KOPT-K1 (cell line): Measurements from ENCODE around the gene COL15A1.

Experiments
- H3K27ac ChIP-seq: fragments of 200-600 bp; sonication (generic); 2 replicates; pipeline ENCODE4 v1.5.1; 2016; ENCODE audit warnings: antibody characterized with exemption, mild to moderate bottlenecking, low read depth, low read length; ENCODE audit not compliant: poor library complexity, severe bottlenecking
- H3K36me3 ChIP-seq: fragments of 200-600 bp; sonication (generic); 2 replicates; pipeline ENCODE4 v1.5.1; 2017; ENCODE audit warnings: antibody characterized with exemption, mild to moderate bottlenecking, low read length, moderate library complexity; ENCODE audit not compliant: insufficient read depth
- H3K9me3 ChIP-seq: fragments of 200-600 bp; sonication (generic); 2 replicates; pipeline ENCODE4 v1.5.1; 2017; ENCODE audit warnings: antibody characterized with exemption, low read length, mild to moderate bottlenecking; ENCODE audit not compliant: insufficient read depth, poor library complexity, severe bottlenecking

Gene COL15A1

DNA sequence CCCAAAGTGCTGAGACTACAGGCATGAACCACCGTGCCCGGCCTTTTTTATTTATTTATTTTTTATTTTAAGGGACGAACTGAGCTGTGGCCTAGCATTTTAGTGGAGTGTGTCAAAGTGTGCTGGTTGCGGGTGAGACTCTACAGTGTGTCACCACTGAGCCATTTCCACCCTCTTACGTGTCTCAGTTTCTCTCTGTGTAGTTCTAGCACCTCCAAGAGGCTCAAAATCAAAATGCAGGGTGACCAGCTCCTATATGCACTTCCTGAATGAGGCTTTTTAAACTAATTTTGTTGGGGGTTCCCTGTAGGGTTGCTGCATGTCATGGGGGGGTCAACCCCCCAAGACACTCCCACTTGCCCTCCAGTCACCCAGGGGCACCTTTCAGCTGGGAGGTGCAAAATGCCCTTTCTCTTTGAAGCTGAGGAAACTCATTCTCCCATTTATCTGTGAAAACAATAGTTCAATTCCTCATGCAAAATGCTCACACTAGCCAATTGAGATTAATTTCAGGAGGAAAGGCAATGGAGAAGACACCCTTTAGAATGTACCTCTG, 69.3 kb downstream of the COL15A1 start:
- H3K9me3 ChIP-seq = peaks cover 33% of the 10 kb centered on the region
- no peaks in the 10 kb centered on the region for H3K36me3 ChIP-seq
- no peak overlapping the region for H3K27ac ChIP-seq

DNA sequence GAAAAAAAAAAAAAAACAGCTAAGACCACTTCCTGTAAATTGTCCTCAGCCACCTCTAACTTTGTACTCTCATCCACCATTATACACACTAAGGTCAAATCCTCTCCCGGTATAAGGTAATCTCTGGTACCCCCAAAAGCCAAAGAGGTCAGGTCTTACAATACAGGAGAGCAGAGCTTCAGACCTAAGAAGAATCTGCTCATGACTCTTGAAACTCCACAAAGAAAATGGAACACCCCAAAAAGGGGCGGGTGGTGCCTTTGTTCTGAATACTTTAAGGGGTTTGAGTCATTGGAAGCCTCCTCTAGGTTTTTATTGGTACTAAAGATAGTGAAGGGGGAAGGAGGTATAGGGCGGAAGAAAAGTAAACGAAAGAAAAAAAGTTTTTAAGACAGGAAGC, 69.8 kb downstream of the COL15A1 start:
- Histone ChIP-seq H3K9me3 (peaks cover 33% of the 10 kb centered on the region), H3K27ac (no peak overlapping the region)

DNA sequence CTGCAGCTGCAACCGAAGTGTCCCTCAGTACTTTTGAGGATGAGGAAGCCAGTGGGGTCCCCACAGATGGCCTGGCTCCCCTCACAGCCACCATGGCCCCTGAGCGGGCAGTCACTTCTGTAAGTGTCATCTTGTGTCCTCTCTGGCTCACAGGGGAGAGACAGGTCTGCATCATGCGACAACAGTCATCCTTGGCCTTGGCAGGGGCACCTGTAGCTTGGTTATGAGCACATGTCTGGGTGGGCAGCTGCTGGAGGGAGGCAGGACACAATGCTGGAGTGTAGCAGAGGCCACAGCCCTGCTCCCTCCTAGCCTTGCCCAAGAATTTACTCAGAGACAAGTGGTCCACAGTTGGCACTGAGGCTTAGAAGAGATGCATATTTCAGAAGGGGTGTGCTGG, 71.7 kb downstream of the COL15A1 start:
- peaks cover 27% of the 10 kb centered on the region for H3K9me3 ChIP-seq

More for the DNA sequence above, 69.8 kb downstream of the COL15A1 start:
- H3K36me3 ChIP-seq = no peaks in the 10 kb centered on the region

DNA sequence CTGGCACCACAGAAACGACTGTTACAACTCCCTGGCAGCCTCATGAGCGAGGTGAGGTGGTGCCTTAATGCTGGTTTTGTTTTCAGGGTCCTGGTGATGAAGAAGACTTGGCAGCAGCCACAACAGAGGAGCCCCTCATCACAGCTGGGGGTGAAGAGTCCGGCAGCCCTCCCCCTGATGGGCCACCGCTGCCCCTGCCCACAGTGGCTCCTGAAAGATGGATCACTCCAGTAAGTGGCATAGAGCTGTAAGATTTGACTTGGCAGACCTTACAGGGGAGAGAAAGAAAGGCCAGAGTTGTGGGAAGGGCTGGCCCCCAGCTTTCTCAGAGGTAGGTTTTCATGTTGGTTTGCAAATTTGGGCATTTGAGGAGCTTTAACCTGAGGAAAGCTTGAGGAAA, 72.2 kb downstream of the COL15A1 start:
- Histone ChIP-seq H3K9me3 (peaks cover 22% of the 10 kb centered on the region), H3K36me3 (no peaks in the 10 kb centered on the region), H3K27ac (no peak overlapping the region)

More for the DNA sequence above, 71.7 kb downstream of the COL15A1 start:
- H3K27ac ChIP-seq = no peak overlapping the region
- no peaks in the 10 kb centered on the region for H3K36me3 ChIP-seq

DNA sequence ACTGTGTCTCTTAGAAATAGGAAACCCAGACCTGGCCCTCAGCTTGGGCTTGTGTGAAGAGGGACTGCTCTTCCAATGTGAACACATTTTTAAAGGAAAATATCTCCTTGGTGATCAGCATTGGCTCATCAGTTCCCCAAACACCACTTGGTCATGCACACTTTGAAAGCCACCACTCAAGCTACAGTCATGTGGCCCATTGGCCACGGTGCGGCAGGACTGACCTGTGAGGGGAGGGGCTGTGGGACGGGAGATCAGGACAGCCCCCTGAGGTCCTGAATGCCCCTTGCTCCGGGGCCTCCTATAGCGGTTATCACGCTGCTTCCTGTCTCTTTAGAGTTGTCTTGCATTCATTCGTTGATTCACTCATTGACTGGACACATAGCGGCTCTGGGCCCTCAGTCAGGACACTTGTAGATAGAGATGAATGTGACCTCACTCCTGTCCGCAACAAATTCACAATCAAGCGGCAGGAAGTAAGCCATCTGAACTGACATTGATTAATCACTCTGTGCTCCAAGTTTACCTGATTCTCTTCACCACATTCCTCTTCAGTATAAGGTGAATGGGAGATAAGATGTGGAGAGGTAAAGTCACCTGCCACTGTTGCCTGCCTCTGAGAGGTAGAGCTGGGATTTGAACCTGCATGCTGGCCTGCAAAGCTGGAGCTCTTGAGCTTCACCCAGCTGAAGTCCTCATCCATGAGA, 73.1 kb downstream of the COL15A1 start:
- no peaks in the 10 kb centered on the region for H3K36me3 ChIP-seq
- H3K9me3 ChIP-seq = peaks cover 13% of the 10 kb centered on the region
- no peak overlapping the region for H3K27ac ChIP-seq

DNA sequence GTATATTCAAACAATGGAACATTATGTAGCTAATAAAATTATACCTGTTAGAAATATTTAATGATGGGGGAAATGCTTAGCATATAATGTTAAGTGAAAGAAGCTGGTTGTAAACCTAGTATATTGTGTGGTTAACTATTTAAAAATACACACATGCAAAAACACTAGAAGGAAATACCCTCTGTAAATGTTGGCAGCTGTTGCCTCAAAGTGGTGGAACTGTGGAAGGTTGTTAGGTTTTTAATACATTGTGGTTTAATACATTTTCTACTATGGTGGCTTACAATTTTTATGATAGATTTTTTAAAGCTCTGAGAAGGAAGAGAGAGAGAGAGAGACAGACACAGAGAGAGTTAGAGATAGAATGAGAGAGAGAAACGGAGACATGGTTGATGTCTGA, 74.9 kb downstream of the COL15A1 start:
- no peaks in the 10 kb centered on the region for H3K36me3 ChIP-seq
- no peak overlapping the region for H3K27ac ChIP-seq
- H3K9me3 ChIP-seq = no peaks in the 10 kb centered on the region

DNA sequence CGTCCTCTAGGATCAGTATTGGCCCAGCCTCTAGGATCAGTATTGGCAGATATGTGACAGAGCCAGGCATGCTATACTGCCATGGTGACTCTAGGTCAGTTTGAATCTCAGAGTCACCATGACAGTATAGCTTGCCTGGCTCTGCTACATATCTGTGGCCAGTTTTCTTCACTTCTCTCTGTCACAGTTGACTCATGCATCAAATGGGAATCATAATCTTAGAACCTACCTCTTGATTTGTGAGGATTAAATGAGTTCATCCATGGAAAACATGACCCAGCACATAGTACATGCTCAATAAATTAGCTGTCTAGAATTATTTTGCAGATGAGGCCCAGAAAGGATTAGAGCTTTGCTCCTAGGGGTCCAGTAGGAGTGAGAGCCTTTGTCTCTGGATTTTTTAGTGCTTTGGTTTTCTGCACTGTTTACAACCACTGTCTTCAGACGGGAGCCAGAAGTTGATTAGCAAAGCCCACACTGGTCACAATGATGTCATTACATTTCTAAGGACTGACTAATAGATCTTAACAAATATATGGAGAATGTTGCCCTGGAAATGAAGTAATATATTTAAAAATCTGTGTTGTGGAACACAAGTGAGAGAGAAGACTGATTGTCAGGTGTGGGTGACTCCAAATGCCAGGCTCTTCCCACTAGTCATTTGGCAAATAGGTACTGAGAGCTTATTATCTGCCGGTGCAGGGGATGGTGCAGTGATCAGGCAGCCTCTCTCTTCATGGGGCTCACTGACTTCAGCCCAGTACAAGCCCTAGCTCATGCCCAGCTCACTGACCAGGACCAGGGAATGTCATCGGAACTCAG, 76.0 kb downstream of the COL15A1 start:
- no peaks in the 10 kb centered on the region for H3K36me3 ChIP-seq
- H3K9me3 ChIP-seq = no peaks in the 10 kb centered on the region
- no peak overlapping the region for H3K27ac ChIP-seq

DNA sequence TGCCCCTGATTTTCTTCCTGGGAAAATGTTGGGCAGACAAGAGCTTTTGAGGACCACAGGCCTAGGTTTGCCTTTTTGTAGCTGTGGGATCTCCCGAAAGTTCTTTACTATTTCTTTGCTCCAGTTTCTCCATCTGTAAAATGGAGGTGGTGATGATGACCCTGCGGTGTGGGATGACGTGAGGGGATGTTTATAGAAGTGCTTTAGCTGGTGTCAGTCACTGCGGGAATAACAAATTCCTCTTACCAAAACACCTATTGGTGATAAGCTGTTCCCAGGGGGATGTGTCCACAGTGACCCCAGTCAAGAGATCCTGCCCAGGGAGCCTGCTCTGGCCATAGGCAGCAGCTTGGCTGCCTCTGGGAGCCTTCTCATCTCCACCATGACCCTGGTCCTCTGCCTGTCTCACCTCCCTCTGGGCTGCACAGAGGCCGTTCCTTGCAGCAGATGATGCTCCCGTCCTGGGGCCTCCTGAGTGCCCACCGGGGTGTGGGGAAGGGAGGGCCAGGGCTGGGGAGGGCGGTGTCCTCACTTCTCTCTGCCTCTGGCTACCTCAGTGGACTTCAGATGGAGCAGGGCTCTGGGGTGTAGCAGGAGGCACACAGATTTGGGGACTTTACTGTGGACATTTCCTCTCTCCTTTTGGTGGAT, 77.2 kb downstream of the COL15A1 start:
- no peaks in the 10 kb centered on the region for H3K36me3 ChIP-seq
- no peak overlapping the region for H3K27ac ChIP-seq
- H3K9me3 ChIP-seq = no peaks in the 10 kb centered on the region

DNA sequence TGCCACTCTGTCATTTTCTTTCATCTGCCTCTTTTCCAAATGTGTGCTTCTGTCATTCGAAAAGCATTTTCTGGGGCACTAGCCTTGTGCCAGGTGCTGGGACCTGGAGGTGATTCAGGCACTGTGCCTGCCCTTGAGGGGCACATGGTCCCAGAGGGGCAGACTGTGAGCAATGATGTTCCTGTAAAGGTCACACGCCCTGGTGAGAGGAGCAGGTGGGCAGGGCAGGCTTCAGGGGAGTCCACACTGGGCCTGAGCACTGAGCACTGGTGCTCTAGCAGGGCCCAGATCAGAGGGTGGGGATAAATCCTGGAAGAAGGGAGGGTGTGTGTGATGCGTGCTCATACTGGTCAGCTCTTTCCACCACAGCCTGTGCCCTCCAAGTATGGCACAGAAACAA, 77.8 kb downstream of the COL15A1 start:
- Histone ChIP-seq H3K9me3 (no peaks in the 10 kb centered on the region), H3K27ac (no peak overlapping the region)

DNA sequence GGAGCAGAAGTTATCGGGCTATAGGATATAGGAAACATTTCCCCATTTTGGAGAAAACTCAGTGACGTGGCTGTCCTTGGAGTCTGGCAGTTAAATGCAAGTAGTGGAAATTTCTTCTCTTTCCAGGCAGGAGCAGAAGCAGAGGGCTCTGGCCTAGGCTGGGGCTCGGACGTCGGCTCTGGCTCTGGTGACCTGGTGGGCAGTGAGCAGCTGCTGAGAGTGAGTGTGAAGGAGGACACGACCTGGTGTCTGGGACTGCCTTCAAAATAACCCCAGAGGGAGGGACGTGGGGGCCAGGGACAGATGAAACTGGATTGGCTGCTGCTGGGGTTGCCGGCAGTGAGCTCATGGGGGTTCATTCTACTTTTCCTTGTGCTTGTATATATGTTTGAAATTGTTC, 79.5 kb downstream of the COL15A1 start:
- Histone ChIP-seq H3K36me3 (no peaks in the 10 kb centered on the region), H3K9me3 (no peaks in the 10 kb centered on the region), H3K27ac (no peak overlapping the region)

More for the DNA sequence above, 77.8 kb downstream of the COL15A1 start:
- no peaks in the 10 kb centered on the region for H3K36me3 ChIP-seq

DNA sequence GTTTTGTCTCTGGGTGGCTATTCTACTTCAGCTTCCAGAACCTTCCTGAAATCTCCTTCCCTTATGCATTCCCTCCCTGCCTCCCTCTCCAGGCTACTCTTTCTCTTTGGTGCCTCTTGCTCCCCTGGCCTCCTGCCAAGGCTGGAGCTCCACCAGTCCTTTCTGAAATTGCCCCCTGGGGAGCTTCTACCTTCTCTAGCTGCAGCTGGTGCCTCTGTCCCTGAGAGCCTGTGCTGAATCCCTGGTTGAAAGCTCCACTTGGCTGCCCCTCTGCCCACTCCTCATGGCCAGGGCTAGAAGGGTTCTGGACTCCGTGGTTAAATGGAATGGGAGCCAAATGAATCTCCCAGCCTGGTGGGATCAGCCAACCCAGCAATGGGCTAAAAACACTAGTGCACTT, 80.1 kb downstream of the COL15A1 start:
- H3K9me3 ChIP-seq = no peaks in the 10 kb centered on the region
- H3K27ac ChIP-seq = no peak overlapping the region
- H3K36me3 ChIP-seq = no peaks in the 10 kb centered on the region

DNA sequence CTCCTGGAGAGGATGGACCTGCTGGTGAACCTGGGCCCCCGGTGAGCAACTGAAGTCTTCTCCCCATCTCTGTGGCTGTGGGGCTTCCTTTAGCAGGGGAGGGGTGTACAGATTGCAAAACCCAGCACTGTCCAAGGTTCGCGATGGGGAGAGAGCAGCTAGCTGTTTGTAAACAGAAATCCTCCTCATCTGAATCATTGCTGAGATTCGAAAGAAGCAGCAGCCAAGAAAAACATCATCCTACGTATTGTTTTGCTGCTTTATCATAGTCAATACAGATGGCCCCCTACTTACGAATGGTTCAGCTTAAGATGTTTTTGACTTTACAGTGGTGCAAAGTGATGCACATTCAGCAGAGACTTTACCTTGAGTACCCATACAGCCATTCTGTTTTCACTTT, 81.3 kb downstream of the COL15A1 start:
- no peak overlapping the region for H3K27ac ChIP-seq
- H3K9me3 ChIP-seq = no peaks in the 10 kb centered on the region
- no peaks in the 10 kb centered on the region for H3K36me3 ChIP-seq

DNA sequence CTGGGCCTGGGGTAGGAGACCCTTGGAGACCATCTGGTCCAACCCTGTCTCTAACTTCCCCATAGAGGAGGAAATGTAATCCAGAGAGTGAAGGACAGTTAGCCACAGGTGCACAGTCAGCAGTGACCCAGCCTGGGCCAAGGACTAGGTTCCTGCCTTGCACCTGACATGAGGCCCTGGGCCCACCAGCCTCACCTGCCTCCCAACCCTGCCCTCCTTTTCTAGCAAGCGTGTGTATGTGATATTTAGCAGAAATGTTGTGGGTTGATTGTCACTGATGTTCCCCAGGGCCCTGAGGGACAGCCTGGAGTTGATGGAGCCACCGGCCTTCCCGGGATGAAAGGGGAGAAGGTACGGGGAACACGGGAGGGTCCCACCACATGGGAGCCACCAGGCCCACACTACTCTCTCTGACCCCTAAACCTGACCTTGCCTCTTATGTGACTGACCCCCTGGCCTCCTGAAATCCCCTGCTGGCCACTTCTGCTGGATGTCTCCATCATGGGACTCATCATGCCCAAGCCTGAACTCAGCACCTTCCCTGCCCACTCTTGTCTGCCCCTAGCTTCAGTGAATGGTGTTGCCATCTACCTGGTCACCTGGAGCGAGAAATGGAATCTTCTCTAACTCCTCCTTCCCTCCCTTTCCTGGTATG, 82.0 kb downstream of the COL15A1 start:
- Histone ChIP-seq H3K27ac (no peak overlapping the region), H3K36me3 (no peaks in the 10 kb centered on the region), H3K9me3 (no peaks in the 10 kb centered on the region)

DNA sequence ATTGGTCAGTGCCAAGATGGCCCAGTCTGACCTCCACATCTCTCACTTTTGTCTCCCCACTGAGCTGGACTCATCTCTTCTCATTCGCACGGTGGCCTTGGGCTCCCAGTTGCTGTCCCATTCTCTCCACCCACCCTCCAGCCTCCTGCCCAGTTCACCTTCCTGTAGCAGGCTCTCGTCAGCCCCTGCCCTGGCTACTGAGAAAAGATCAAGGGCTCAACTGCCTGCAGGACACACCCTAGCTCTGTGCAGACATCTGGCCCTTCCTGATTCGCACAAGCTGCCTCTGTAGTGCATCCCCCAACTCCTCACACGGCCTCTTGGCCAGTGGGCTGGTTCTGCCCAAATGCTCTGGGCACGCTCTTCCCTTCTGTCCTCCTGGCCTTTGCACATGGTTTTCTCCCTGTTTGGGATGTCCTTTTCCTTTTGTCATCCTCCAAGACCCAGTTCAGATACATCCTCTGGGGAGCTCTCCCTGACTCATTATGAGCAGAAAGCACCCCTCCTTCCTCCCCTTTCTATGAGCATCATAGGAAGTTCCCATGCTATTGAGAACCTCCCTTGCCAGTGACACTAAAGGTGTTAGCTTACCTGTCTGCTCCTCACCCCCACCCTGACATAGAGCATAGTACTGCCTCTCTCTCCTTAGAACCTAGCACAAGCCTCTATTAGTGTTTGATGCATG, 82.7 kb downstream of the COL15A1 start:
- Histone ChIP-seq H3K9me3 (no peaks in the 10 kb centered on the region), H3K36me3 (no peaks in the 10 kb centered on the region), H3K27ac (no peak overlapping the region)
